Left lung (tissue), 10 donors: ENCODE measurements around the gene TRIM7. TPM values are rescaled to one million over a fixed set of nuclear protein-coding genes. Genes with fewer than 3 reads are reported as not detected.
A peak's percentile ranks its signal among the peaks of the same experiment; 100 is the strongest.

Experiments
- ATAC-seq: fragments of 200-7000 bp; cut with Tn5 transposase; one replicate; pipeline ENCODE4 v1.9.1; 2020; ENCODE audit warnings: moderate library complexity
- DNase-seq, 4 donors: peaks; one replicate each; pipeline ENCODE4 v3.0.0-alpha.2; 2013 to 2020
- H3K27ac ChIP-seq, 2 donors: fragments of 200-600 bp; sonication (generic) in 1 of 2; one replicate each; pipeline versions ENCODE4 v1.5.0 to v1.8.0; 2020 to 2021
- H3K27me3 ChIP-seq, 2 donors: fragments of 200-600 bp; sonication (generic) in 1 of 2; one replicate each; pipeline versions ENCODE4 v1.5.0 to v1.8.0; 2020 to 2021
- H3K36me3 ChIP-seq, 2 donors: fragments of 200-600 bp; sonication (generic) in 1 of 2; one replicate each; pipeline versions ENCODE4 v1.5.0 to v1.8.0; 2020 to 2021
- H3K4me1 ChIP-seq, 2 donors: fragments of 200-600 bp; one replicate each; pipeline ENCODE4 v1.8.0; 2021
- H3K4me3 ChIP-seq, 2 donors: fragments of 200-600 bp; sonication (generic) in 1 of 2; one replicate each; pipeline versions ENCODE4 v1.5.0 to v1.8.0; 2020 to 2021; ENCODE audit warnings: mild to moderate bottlenecking in 1 of 2
- H3K9me3 ChIP-seq, 2 donors: fragments of 200-600 bp; sonication (generic) in 1 of 2; one replicate each; pipeline versions ENCODE4 v1.5.0 to v1.8.0; 2020 to 2021
- CTCF ChIP-seq, 2 donors: fragments of 200-600 bp; sonication (generic) in 1 of 2; IDR thresholded peaks; one replicate each; pipeline versions ENCODE4 v1.5.0 to v1.8.0; 2021; ENCODE audit warnings: antibody characterized with exemption in 2 of 2
- intact Hi-C, 2 donors: fragments of 100-400 bp; cut with DNase I; formaldehyde crosslinking; loops; one replicate each; pipeline versions ENCODE4 v1.11.2 to v1.14.2; 2022
- polyA plus RNA-seq, 6 donors: library from polyadenylated mRNA; unstranded; fragments of 120-200 nt; gene quantifications; one replicate each; pipeline ENCODE4 v1.2.1, GENCODE V29; 2013; ENCODE audit not compliant: insufficient read length in 6 of 6
- total RNA-seq, 2 donors: library from RNA; stranded (reverse); fragmentation: NEBNext Ultra II Directional; extraction: Animal tissue kit (Norgen Biotek cat#: 25700); gene quantifications; one replicate each; pipeline ENCODE4 v1.2.1, GENCODE V29; 2021
- donor health status: DM: no; HTN: yes; CAD: no.
- donor health status: DM: no; HTN: no; CAD: no.

TRIM7 gene
- total and polyA plus RNA-seq, 8 donors = 0.30 to 5.7 (median 0.39) TPM

GRCh38 chr5:181231432-181231831, 26.4 kb upstream of the TRIM7 start:
- intact Hi-C loops = no loop called here
- no peaks in the 10 kb centered on the region for H3K27me3 ChIP-seq
- H3K4me1 ChIP-seq = no peaks in the 10 kb centered on the region
- no peak overlapping the region for H3K4me3 ChIP-seq
- H3K36me3 ChIP-seq = peaks cover 1 to 73% of the 10 kb centered on the region in 2 donors
- H3K27ac ChIP-seq = no peak overlapping the region
- TF ChIP-seq CTCF (IDR thresholded peaks at IDR 0.05) = no peak
- DNase-seq (peak in 1 of 4 donors; percentile 13), ATAC-seq (no peak)
- no peaks in the 10 kb centered on the region for H3K9me3 ChIP-seq

DNA sequence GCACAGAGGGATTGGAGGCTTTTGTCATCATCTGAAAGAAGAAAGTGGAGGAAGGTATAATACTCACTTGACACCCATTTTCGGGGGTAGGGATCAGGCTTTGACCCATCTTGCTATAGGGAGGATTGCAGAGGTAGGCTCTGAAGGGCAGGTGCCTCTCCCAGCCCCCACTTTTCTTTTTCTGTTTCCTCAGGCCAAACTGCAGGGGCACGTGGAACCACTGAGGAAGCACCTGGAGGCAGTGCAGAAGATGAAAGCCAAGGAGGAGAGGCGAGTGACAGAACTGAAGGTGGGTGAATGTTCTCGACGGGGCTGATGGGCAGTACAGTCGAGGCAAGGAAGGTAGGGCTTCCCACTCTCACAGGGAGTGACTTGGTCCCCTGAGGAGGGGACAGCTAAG, 25.6 kb upstream of the TRIM7 start:
- intact Hi-C loops = no loop called here
- DNase-seq = peak in 1 of 4 donors; percentile 19
- Histone ChIP-seq H3K36me3 (peaks cover 0 to 65% of the 10 kb centered on the region in 2 donors), H3K27me3 (no peaks in the 10 kb centered on the region), H3K27ac (no peak overlapping the region), H3K4me3 (no peak overlapping the region), H3K9me3 (no peaks in the 10 kb centered on the region), H3K4me1 (peaks cover 0 to 7% of the 10 kb centered on the region in 2 donors)
- ATAC-seq = no peak
- TF ChIP-seq CTCF (IDR thresholded peaks at IDR 0.05) = no peak

- peak in 1 of 4 donors; percentile 15 for DNase-seq
- Histone ChIP-seq H3K4me3 (no peak overlapping the region), H3K9me3 (no peaks in the 10 kb centered on the region), H3K36me3 (peaks cover 0 to 59% of the 10 kb centered on the region in 2 donors), H3K27ac (no peak overlapping the region), H3K4me1 (peaks cover 0 to 13% of the 10 kb centered on the region in 2 donors), H3K27me3 (no peaks in the 10 kb centered on the region)
- TF ChIP-seq CTCF (IDR thresholded peaks at IDR 0.05) = no peak
- intact Hi-C loops = no loop called here
- ATAC-seq = no peak
Measured at GRCh38 chr5:181229996-181230395, 25.0 kb upstream of the TRIM7 start.

DNA sequence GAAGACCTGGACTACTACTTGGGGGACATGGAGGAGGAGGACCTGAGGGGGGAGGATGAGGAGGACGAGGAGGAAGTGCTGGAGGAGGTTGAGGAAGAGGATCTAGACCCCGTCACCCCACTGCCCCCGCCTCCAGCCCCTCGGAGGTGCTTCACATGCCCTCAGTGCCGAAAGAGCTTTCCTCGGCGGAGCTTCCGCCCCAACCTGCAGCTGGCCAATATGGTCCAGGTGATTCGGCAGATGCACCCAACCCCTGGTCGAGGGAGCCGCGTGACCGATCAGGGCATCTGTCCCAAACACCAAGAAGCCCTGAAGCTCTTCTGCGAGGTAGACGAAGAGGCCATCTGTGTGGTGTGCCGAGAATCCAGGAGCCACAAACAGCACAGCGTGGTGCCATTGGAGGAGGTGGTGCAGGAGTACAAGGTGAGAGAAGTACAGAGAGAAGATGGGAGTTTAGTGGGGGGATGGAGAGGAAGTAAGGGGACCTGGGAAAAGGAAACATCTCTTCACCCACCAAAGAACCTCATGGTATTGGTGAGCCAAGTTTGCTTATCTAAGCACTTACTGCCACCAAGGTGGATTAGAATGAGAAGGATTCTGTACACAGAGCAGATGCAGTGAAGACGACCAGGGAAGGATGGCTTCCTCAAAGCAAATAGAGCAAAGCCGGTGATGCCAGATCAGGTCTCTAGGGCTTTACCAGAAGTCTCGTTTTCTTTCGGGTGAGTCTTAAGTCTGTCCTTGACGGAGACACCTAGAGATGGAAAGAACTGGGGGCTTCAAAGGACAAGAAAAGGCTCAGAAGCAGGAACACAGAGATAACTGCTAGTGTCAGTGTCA, 19.6 kb upstream of the TRIM7 start:
- DNase-seq (peak in 2 of 4 donors; percentile 38 to 78), ATAC-seq (no peak)
- TF ChIP-seq CTCF (IDR thresholded peaks at IDR 0.05) = no peak
- H3K27me3 ChIP-seq = no peaks in the 10 kb centered on the region
- peaks cover 4 to 31% of the 10 kb centered on the region in 2 donors for H3K4me1 ChIP-seq
- peak overlapping the region; percentile 74 to 78 for H3K4me3 ChIP-seq
- H3K27ac ChIP-seq = peak overlapping the region in 1 of 2 donors; percentile 100
- no peaks in the 10 kb centered on the region for H3K9me3 ChIP-seq
- H3K36me3 ChIP-seq = peaks cover 0 to 12% of the 10 kb centered on the region in 2 donors
- intact Hi-C loops = no loop called here

- ATAC-seq (peak; percentile 0), DNase-seq (peak in 2 of 4 donors; percentile 64 to 69)
Measured at GRCh38 chr5:181223729-181224389, 18.9 kb upstream of the TRIM7 start.

More at GRCh38 chr5:181223729-181224389, 18.9 kb upstream of the TRIM7 start:
- intact Hi-C loops = no loop called here
- TF ChIP-seq CTCF (IDR thresholded peaks at IDR 0.05) = no peak
- no peaks in the 10 kb centered on the region for H3K27me3 ChIP-seq
- peak overlapping the region; percentile 74 to 78 for H3K4me3 ChIP-seq
- peak overlapping the region; percentile 97 to 100 for H3K27ac ChIP-seq
- H3K9me3 ChIP-seq = no peaks in the 10 kb centered on the region
- H3K36me3 ChIP-seq = peaks cover 0 to 12% of the 10 kb centered on the region in 2 donors
- H3K4me1 ChIP-seq = peaks cover 4 to 34% of the 10 kb centered on the region in 2 donors
